HFFc6 (cell line): ENCODE data around the gene VSNL1. TPM values are rescaled to one million over a fixed set of nuclear protein-coding genes. Genes with fewer than 3 reads are reported as not detected.

ENCODE experiments used
- DNase-seq: peaks from one replicate; pipeline ENCODE4 v3.0.0-alpha.2; 2018
- H3K27ac Mint-ChIP-seq: 2 replicates; pipeline ENCODE4 v1.8.0; 2020; ENCODE audit warnings: mild to moderate bottlenecking, mixed read lengths
- H3K27me3 Mint-ChIP-seq: 2 replicates; pipeline ENCODE4 v1.8.0; 2021; ENCODE audit warnings: mild to moderate bottlenecking, moderate library complexity, mixed read lengths; ENCODE audit not compliant: insufficient read depth
- H3K36me3 Mint-ChIP-seq: 2 replicates; pipeline ENCODE4 v1.8.0; 2021; ENCODE audit warnings: low read depth, mixed read lengths
- H3K4me1 Mint-ChIP-seq: 2 replicates; pipeline ENCODE4 v1.8.0; 2020; ENCODE audit warnings: low read depth, mixed read lengths
- H3K4me3 Mint-ChIP-seq: 2 replicates; pipeline ENCODE4 v1.8.0; 2020; ENCODE audit warnings: mild to moderate bottlenecking, moderate library complexity, mixed read lengths
- H3K9me3 Mint-ChIP-seq: 2 replicates; pipeline ENCODE4 v1.8.0; 2020; ENCODE audit warnings: mild to moderate bottlenecking, mixed read lengths
- CTCF ChIP-seq: fragments of 200-600 bp; sonication (generic); IDR thresholded peaks from 2 replicates; pipeline ENCODE4 v1.5.0; 2021; ENCODE audit warnings: antibody characterized with exemption, mild to moderate bottlenecking
- total RNA-seq, 6 experiments: library from RNA; stranded (reverse); fragmentation: NEBNext Ultra II Directional; extraction: Animal tissue kit (Norgen Biotek cat#: 25700); gene quantifications; 2 replicates in 1 of 6; 3 replicates in 5 of 6; pipeline ENCODE4 v1.2.3, GENCODE V29; 2021

The VSNL1 gene
- total RNA-seq, 6 experiments from 2014 or later = not detected

GRCh38 chr2:17611036-17611435 lies 70.5 kb downstream of the VSNL1 start:
- TF ChIP-seq CTCF = no peak
- Mint-ChIP-seq H3K27me3 (peaks cover 4% of the 10 kb centered on the region), H3K36me3 (no peaks in the 10 kb centered on the region), H3K27ac (no peak overlapping the region), H3K4me3 (no peak overlapping the region), H3K4me1 (peaks cover 7% of the 10 kb centered on the region), H3K9me3 (no peaks in the 10 kb centered on the region)
- no peak for DNase-seq

GRCh38 chr2:17614174-17614930 lies 73.9 kb downstream of the VSNL1 start:
- Mint-ChIP-seq H3K27me3 (peaks cover 4% of the 10 kb centered on the region), H3K4me1 (peaks cover 8% of the 10 kb centered on the region), H3K36me3 (no peaks in the 10 kb centered on the region), H3K9me3 (no peaks in the 10 kb centered on the region), H3K27ac (no peak overlapping the region), H3K4me3 (no peak overlapping the region)
- DNase-seq = no peak
- no peak for TF ChIP-seq CTCF

- Mint-ChIP-seq H3K9me3 (no peaks in the 10 kb centered on the region), H3K4me1 (peaks cover 12% of the 10 kb centered on the region), H3K4me3 (no peak overlapping the region), H3K27me3 (peaks cover 4% of the 10 kb centered on the region), H3K36me3 (no peaks in the 10 kb centered on the region), H3K27ac (no peak overlapping the region)
- no peak for DNase-seq
- no peak for TF ChIP-seq CTCF
Observed at GRCh38 chr2:17615147-17615546, 74.7 kb downstream of the VSNL1 start.

GRCh38 chr2:17615728-17616351 lies 75.3 kb downstream of the VSNL1 start:
- no peak overlapping the region for H3K4me3 Mint-ChIP-seq
- H3K9me3 Mint-ChIP-seq = no peaks in the 10 kb centered on the region
- H3K27ac Mint-ChIP-seq = no peak overlapping the region
- H3K27me3 Mint-ChIP-seq = peaks cover 4% of the 10 kb centered on the region
- no peaks in the 10 kb centered on the region for H3K36me3 Mint-ChIP-seq
- no peak for TF ChIP-seq CTCF
- no peak for DNase-seq
- H3K4me1 Mint-ChIP-seq = peaks cover 19% of the 10 kb centered on the region

- no peaks in the 10 kb centered on the region for H3K36me3 Mint-ChIP-seq
- no peaks in the 10 kb centered on the region for H3K9me3 Mint-ChIP-seq
- no peak for TF ChIP-seq CTCF
- peaks cover 25% of the 10 kb centered on the region for H3K4me1 Mint-ChIP-seq
- H3K27me3 Mint-ChIP-seq = peaks cover 4% of the 10 kb centered on the region
- H3K4me3 Mint-ChIP-seq = no peak overlapping the region
- no peak for DNase-seq
- H3K27ac Mint-ChIP-seq = no peak overlapping the region
Observed at GRCh38 chr2:17616405-17616804, 75.9 kb downstream of the VSNL1 start.
